ENCODE data around the gene RAP1A.
A peak's percentile ranks its signal among the peaks of the same experiment; 100 is the strongest.

The RAP1A gene

DNA sequence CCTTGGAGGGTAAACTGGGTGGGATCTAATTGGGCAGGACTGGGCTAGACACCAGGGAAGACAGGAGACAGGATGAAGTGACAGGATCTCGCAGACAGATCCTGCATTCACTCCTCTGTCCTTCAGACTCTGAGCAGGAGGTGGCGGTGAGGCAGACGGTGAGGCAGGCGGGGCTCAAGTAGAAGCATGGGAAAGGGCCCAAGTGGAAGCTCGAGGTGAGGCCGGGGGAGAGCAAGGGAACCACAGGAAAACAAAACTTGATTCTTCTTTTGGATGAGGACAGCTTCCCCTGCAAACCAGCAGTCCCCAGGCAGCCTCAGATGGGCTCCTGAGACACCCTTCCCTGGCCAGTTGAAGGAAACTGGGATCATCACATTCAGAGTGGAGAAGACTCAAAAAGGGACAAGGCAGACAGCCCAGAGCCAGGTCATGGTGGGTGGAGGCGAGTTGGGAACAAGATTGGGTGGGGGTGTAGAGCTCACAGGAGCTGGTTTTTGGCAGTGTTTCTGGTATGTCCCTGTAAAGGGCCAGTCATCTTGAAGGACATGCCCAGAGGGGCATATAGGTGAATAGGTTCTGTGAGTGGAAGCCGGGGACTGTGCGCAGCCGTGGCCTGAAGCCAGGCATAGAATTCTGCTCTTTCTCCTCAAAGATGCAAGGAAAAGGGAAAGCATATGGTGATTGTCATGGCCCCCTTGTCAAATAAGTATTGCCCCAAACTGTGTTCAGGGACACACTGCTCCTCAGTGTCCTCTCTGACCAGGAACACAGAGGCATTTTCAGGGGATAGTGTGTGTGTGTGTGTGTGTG lies 101.6 kb downstream of the RAP1A start:
- no peak for DNase-seq

DNA sequence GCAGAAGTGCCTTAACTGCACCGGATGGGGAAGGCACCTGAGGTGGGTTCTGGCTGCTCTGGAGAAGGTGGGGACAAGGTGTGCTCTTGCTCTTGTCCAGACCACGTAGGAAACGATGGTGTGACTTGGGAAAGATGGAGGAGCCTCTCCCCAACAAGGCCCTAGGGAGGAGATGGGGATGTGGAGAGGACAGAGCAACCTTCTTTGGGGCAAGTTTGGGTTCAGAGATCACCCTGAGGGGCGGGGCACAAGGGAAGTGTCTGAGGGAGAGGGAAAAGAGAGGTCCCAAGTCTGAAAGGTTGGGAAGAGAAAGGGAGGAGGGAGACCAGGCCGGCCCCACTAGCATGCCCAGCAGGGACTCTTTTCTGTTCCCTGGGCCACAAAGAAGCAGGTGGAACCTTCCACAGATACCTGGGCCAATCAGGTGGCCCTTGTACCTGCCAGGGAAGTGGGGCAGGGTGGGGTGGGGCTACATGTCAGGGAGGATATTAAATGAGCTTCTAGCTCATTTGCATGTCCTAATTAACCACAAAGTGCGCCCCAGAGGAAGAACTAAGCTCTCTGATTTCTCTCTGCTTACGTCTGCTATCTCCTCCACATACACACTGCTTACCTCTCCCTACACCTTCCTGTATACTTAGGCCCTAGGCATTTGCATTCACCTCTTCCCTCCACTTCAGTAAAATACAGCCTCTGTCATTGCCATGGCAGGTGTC lies 103.7 kb downstream of the RAP1A start:
- no peak for DNase-seq

DNA sequence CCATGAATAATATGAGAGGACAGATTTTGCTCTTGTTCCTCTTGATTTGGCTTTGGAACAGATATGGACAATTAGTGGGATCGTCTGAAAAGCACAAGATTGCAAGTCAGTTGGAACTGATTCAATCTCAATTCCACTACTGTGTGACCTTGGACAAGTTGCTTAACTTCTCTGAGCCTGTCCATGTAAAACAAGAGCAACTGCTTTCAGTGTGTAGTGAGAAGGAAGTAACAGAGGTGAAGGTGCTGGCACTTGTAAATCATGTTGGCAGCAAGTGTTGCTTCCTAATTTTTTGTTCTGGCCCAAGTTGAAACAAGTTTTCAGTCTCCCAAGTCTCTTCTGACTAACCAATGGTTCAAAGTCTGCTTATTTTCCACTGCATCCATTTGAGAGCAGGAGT lies 104.3 kb downstream of the RAP1A start:
- DNase-seq = no peak

DNA sequence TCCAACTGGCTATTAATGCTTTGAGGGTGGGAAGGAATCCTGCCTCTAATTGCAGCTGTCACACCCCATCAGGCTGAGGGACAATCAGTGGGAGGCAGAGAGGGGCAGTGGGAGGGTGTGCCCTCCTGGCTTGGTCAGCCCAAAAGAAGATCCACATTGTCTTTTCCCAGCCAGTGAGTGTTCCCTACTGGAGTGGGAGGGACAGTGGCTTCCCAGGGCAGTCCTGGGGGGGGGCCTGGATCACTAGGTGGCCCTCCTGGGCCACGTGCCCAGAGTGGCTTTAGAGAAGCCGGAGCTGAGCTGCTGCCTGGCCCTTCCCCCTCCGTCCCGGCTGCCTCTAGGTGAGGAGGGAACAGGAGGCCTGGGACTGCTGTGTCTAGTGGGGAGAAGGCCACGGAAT lies 105.6 kb downstream of the RAP1A start:
- no peak for DNase-seq

DNA sequence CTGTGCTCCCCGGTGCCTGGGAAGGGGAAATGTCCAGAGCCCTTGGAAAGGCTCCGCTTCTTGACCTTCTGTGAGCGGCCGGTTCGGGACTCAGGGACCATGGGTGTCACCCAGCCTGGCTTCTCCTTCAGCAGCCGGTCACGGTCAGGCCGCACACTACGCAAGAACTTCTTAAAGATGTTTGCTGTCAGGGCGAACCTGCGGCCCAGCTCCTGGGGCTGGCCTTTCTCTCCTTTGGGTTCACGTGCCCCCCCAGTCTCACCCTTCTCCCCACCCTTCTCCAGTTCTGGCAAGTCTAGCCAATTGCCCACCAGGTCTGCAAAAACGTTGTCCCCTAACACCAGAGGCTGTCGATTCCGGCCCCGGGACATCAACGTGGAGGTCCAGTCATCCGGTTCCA lies 107.5 kb downstream of the RAP1A start:
- DNase-seq = no peak

DNA sequence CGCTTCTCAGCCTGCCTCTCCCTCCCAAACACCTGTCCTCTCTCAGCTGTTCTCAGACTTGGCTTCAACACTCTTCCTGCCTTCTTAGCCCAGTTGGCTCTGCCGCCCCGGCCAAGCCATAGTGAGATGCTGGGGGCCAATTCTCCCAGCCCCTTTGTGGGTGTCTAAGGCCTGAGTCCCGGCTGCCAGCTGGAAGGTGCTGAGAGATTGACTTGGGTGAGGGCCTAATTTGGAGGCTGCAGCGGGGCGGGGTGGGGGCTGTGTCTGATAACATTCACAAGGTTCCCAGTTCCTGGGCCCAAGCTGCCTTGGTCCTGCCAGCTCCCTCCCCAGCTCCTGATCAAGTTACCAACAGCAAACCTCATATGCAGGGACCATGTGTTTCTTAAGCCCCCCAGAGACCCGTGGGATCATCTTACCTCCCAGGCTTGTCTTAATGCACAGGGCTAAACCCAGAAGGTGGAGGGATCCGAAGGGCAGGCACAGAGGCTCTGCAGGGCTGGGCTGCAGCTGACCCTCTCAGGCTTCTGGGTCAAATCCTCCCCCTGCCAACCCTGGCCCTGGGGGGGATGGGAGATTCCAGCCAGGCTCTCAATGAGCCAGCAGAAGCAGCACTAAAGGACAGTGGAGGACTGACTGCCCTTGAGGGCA lies 109.8 kb downstream of the RAP1A start:
- DNase-seq = peak; percentile 70

DNA sequence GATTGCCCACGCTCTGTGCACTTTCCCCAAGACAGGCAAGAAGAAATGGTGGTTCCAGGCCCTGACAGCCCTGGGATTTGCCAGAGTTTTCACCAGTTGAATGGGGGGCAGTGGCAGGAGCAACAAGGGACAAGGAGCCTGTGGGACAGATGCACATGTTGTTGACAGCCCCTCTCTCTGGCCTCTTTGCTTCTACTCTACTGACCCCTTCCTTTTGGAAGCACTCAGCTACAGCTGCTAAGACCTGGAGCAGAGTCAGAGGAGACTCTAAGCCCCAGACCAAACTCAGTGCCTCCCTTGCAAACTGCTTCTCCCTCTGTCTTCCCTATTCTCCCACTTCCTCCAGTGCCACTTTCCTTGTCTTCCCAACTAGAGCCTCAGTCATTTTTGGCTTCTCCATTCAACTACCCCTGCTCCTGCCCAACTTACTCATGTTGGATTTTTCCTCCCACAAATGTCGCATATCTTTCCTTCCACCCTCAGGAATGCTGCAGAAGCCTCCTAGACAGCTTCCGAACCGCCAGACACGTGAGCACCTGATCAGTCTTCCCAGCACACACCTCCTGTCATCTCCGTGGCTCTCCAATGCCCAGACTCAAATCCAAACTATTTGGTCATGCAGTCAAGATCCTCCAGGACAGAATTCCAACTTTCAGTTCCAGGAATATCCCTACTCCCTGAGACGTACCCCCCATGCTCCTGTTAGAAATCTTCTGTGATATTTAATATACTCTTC lies 110.5 kb downstream of the RAP1A start:
- no peak for DNase-seq

DNA sequence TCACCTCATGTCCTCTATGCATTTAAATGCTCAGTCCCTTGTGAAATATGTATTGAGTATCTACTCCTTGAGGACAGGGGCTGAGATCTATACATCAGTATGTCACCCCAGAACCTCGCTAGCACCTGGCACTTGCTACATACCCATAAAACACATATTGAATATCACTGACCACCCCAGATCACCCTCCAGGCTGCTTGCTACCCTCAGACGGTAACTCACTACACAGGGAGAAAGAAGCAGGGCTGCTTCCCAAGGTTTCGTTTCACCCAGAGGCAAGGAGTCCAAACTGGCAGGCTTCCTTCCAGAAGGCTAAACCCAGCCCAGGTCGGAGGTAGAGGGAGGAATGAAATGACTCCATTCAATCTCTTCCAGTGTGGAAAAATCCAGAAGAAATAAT lies 111.1 kb downstream of the RAP1A start:
- DNase-seq = no peak

DNA sequence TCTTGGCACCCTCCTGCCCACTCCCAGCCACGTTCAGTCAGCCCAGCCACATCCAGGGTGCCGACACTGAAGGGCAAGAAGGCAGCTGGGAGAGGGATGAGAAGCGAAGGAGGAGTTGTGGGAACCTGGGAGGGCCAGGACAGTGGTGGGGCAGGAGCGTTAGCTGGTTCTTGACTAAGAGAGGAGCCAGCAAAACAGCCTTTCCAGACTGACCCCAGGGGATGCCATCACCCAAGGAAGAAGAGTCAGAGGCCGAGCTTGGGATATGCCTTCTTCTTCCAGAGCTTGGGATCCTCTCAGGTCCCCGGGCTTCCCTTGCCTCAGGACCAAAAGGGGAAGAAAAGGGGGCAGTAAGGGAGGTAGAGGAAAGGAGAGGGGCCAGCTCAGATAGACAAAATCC lies 112.4 kb downstream of the RAP1A start:
- no peak for DNase-seq

DNA sequence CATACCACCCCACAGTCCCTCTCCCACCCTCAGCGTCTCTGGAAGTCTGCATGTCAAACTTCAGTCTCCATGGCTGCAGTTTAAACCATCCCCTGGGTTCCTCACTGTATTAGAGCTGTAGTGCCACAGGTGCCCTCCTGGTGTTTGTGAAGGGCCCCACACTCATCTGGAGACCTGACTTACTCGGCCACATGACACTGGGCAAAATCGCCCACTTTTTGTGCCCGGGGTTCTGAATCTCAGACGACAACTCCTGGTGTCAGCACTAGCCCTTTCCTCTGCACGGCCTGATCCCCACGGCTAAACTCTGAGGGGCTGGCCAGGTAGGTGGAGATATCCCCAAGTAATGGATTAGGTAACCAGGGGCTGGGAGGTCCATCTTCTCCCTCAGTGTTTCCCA lies 113.1 kb downstream of the RAP1A start:
- no peak for DNase-seq

DNA sequence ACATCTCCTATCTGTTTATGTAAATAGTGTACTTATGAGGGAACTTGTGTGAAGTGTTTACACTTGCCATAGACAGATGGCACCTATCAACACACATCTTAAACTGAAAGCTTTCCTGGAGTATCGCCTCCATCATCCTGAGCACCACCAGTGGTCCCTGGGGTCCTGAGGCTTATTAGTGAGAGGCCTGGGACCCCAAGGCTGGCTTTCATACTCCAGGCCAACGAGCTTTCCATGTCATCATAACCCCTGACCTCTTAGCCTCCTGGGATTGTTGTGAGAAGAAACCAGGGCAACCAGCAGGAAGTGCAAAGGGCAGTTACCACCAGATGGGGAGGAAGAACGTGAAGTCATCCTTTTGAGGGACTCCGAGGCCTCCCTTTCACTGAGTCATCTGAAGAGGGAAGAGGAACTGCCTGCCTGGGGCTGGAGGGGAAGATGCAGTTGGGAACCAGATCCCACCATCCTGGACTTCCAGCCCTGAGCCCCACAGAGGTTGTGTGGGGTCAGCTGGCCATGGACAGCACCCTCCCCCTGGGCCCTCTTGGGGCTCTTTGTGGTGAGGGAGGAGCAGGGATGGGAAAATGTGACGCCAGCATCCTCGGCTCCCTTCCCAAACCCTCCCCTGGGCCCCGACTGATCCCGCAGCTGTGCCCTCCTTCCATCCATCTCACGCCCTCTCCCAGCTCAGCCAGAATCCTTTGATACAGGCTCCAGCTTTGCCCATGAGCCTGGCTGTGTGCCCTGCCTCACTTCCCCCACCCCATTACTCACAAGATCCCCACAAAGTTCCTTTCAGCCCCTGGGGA lies 113.8 kb downstream of the RAP1A start:
- DNase-seq = peak; percentile 75

DNA sequence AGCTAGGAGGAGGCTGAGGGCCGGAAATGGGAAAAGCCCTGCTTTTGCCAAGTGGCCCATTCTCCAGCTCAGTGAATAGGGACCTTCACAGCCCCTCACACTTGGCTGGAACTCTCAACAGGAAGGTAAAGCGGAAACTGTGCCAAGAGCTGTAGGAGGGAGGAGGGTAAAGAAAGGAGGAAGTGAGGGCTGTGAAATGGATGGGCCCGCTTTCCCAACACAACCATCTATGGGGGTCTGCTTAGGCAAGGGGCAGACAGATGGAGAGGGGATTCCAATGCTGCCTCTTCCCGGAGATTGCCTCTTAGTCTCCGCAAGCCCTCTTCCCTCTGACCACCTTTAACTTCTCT lies 114.4 kb downstream of the RAP1A start:
- DNase-seq = no peak

DNA sequence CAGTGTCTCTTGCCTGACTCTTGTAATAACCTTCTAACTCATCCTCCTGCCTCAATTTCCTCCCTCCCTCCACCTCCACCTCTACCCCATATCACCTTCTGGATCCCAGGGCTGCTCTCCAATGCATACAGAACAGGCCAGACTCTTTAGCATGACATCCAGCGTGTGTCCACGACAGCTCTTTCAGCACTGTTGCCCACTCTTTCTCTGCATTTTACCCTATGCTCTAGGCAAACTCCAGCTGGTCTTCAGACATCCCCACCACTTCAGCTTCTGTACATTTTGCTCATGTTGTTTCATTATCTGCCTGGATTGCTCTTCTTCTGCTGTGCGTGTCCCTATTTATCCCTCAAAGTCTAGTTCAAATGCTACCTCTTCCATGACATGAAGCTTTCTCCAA lies 114.8 kb downstream of the RAP1A start:
- no peak for DNase-seq

DNA sequence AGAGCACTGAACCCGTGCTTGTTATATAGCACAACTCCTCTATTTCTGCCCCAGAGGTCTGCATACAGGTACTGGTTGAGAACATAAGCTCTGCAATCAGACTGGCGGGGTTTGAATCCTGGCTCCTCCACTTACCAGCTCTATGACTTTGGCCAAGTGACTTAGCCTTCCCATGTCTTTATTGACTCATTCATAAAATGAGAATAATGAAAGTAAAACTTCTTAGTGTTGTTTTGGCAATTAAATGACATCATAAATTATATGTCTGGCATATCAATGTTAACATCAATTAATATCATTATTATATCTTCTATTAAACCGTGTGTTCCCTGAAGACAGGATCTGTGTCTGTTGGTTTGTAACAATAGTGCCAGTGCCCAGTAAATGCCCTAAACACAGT lies 115.3 kb downstream of the RAP1A start:
- no peak for DNase-seq

DNA sequence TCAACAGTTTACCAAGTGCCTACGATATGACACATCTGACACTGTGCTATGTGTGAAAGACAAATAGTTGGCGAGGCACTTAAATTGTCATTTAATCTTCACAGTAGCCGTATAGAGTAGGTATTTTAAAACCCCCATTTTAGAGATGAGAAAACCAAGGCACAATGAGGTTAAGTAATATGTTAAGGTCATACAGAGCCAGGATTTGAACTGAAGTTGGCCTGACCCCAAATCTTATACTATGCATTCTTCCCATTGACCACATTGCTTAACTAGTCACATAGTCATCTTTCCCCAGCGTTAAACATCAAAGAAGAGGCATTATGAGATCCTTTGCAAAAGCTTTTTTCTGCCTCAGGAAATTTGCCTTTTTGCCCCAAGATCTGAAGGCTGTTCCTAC lies 115.7 kb downstream of the RAP1A start:
- DNase-seq = no peak

DNA sequence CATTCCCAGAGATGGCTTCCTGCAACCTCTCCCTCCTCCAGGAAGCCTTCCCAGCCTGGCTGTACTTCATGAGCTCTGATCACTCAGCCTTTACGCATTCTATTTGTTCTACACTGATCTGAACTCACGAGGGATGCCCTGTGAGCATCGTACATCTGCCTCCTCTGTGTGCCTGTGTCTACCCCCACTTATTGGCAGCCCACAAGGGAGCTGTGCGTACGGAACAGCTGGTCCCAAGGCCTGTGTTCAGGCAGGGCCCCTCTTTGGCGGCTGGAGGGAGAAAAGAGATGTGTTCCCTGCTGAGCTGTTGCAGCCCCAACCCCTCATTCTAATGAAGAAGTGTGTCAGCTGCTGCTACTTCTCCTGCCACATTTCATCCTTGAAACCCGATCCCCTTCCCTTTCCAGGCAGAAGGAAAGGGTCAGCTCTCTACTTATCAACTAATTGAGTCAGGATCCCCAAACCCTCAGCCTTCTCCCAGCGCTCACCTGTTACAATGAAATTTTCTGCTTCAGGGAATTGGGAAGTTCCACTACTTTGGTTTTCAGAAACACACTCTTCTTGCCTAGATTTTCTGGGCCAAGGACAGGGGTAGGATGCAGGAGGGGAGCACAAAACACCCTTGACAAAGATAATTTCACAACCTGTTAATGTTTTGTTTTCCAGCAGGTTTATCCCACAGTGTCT lies 116.4 kb downstream of the RAP1A start:
- no peak for DNase-seq

DNA sequence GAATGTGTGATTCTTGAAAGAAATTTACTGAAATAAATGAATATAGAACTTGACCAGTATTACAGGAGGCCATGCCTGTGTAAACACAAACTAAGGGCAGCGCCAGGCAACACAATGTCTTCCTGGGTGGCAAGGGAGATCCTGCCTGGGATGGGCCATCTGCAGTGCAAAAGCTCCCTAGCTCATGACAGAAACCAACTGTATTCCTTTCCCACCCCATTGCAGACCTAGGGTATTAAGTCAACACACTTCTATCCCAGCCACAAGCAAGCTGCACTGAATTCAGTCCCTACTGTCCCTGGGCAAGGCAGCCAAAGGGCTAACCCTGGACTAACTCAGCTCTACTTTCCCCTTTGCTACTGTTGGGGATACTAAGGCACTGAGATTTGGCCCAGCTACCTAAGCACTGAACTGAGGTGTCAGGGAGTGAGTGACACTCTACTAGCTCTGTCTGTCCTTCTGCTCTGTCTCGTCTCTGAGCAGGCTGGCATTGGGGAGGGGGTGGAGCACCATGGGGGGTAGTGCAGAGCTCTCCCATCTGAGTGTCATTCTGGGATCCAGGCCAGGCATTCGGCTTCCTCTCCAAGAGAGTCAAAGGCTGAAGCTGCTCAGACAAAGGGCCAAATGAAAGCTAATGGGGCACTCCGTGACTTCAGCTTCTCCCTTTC lies 117.1 kb downstream of the RAP1A start:
- no peak for DNase-seq

DNA sequence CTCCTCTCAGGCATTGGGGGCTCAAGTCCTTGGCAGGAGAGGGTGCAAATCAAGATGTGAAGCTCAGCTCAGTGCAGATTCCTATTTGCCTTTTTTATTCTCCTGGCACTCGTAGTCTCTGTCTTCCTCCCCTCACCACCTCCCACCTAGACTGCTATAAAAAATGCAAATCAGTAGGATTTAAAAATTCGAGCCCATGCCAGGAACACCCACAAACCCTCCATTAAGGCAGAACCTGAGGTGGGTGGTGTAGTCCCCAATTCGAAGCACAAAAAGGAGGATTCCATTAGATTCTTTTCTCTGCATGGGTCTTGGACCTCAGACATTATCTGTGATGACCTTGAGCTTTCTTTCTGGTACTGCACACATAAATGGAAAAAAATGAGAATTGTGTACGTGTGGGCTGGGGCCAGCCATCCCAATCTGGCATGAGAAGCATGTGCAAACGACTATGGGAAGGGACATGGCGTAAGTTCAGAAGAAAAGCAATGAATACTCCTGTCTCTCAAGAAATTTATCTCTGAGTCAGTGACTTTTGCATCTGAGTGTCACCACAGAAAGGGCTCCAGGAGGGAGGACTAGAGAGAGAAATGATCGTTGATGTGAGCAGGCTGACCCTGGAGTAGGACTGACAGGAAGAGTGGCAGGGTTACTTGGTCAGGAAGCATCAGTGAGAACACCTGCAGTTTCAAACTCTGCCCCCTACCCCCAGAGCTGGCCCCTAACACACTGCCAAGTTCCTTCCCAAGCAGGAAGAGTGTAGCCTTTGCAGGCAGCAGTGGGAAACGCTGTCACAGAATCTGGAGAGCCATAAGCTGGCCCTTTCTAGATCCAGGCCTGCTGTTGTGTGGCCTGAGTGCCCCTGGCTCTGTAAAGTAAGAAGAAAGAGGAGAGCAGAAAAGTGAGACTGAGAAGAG lies 117.9 kb downstream of the RAP1A start:
- no peak for DNase-seq

DNA sequence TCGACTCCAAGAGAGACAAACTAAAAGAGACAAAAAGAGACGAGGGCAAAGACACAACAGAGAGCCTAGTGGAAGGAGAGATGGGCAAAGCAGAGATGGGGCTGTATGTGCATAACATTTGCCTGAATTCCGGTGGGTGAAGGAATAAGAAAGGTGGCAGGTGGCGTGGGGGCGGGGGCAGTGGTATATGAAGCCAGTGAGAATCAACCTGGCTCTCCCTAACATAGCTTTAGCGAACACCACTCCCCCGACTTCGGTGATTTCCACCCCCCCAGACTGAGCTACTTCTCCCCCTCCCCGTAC lies 118.5 kb downstream of the RAP1A start:
- DNase-seq = no peak

DNA sequence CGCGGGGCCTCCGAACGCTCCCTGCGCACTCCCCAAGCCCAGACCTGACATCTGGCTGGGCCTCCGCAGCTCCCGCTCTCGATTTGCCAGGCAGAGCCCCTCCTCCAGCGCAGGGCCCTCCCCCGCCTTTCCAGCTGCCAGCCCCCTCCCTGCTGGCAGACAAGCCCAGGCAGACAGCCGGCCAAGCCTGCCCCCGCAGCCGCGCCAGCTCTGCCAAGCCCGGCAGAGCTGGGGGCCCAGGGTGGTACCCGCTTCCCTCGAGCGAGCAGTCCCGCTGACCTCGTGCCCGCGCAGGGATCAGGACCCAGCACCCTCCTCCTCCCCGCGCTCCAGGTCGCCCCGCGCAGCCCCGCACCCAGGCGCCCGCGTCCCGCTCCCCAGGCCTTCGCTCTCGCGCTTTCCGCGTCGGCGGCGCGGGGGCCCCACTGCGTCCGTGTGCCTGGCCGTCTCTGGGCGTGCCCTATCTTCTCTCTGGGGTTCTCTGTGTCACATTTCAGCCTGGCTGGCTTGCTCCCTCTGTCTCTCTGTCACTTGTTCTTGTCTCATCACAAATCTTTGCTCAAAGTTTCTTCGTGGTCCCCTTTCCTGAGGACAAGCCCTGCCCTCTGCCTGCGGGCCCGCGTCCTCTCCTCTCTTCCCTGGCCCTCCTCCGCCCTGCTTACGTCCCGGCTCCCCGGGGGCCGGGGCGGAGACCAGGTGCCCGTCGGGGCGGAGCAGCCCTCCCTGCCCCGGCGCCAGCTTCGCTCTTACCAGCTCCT lies 119.0 kb downstream of the RAP1A start:
- peak; percentile 86 for DNase-seq
